Lower leg skin (tissue), 4 donors: ENCODE data around the gene GLDN. TPM values are rescaled to one million over a fixed set of nuclear protein-coding genes. Genes with fewer than 3 reads are reported as not detected.

Experiments
- DNase-seq, 2 donors: peaks; one replicate each; pipeline ENCODE4 v3.0.0-alpha.2; 2019; ENCODE audit warnings: low spot score in 2 of 2
- H3K4me3 ChIP-seq: fragments of 200-600 bp; sonication (generic); 2 replicates; pipeline ENCODE4 v1.5.1; 2017; ENCODE audit warnings: mild to moderate bottlenecking, low read depth; ENCODE audit not compliant: poor library complexity, severe bottlenecking
- POLR2A ChIP-seq, 2 donors: fragments of 450-650 bp; IDR thresholded peaks; one replicate each; pipeline ENCODE4 v1.6.1; 2016 to 2017; ENCODE audit warnings: antibody characterized with exemption in 2 of 2, mild to moderate bottlenecking in 1 of 2, moderate library complexity in 1 of 2
- WGBS, 2 donors: methylation state at CpG; one replicate each; pipeline ENCODE4 v1.1.5; 2018; 5-methylcytosine and 5-hydroxymethylcytosine counted together
- intact Hi-C: fragments of 100-400 bp; cut with DNase I; formaldehyde crosslinking; loops from one replicate; pipeline ENCODE4 v1.15.0; 2023; ENCODE audit warnings: low total_unique reads
- total RNA-seq, 4 donors: library from RNA; depleted of rRNA; stranded (reverse); fragments of >200 nt; gene quantifications; one replicate each; pipeline ENCODE4 v1.1.0, GENCODE V29; 2016
- TF ChIP-seq, protein P1 (sequence below), 3 donors: fragments of 450-650 bp; IDR thresholded peaks; one replicate each; pipeline ENCODE4 v1.5.1; 2016; ENCODE audit warnings: antibody characterized with exemption in 3 of 3, mild to moderate bottlenecking in 3 of 3, moderate library complexity in 2 of 3

The GLDN gene
- total RNA-seq, 4 donors from 2014 or later, result 3.7 to 9.4 (median 4.9) TPM

DNA sequence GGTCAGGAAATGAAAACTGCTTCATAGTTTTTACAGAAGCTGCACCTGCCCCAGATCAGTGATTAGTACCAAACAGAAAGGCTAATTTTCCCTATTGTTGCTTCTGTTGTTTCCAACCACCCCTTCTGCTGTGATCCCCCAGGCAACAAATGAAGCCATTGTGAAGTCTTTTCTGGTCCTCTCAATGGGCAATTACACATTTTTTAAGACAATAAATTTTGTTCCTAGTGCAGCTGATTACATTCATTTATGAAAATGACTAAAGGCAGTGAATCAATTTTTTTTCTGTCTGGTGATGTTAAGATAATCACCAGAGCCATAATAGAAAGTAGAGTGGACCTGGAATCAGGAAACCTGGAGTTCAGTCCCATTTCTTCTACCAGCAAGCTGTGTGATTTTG lies 32.7 kb downstream of the GLDN start:
- TF ChIP-seq, protein P1, sequence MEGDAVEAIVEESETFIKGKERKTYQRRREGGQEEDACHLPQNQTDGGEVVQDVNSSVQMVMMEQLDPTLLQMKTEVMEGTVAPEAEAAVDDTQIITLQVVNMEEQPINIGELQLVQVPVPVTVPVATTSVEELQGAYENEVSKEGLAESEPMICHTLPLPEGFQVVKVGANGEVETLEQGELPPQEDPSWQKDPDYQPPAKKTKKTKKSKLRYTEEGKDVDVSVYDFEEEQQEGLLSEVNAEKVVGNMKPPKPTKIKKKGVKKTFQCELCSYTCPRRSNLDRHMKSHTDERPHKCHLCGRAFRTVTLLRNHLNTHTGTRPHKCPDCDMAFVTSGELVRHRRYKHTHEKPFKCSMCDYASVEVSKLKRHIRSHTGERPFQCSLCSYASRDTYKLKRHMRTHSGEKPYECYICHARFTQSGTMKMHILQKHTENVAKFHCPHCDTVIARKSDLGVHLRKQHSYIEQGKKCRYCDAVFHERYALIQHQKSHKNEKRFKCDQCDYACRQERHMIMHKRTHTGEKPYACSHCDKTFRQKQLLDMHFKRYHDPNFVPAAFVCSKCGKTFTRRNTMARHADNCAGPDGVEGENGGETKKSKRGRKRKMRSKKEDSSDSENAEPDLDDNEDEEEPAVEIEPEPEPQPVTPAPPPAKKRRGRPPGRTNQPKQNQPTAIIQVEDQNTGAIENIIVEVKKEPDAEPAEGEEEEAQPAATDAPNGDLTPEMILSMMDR (IDR thresholded peaks at IDR 0.05), result no peak
- no peak for TF ChIP-seq POLR2A (IDR thresholded peaks at IDR 0.05)
- no peak for DNase-seq
- H3K4me3 ChIP-seq, result no peak overlapping the region
- intact Hi-C loops, result no loop called here

DNA sequence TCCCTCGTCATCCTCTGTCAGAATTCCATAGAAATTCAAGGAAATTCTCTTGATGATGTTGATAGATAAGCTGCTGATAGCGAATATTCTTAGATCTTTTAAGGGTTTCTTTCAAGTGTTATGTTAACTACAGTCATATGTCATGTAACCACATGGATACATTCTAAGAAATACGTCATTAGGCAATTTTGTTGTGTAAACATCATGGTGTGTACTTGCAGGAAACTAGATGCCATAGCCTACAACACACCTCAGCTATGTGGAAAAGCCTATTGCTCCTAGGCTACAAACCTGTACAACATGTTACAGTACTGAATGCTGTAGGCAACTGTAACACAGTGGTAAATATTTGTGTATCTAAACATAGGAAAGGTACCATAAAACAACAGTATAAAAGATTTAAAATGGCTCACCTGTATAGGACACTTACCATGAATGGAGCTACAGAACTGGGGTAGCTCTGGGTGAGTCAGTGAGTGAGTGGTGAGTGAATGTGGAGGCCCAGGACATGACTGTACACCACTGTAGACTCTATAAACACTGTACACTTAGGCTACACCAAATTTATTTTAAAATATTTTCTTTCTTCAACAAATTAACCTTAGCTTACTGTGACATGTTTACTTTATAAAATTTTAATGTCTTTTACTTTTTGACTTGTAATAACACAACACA lies 34.6 kb downstream of the GLDN start:
- TF ChIP-seq POLR2A (IDR thresholded peaks at IDR 0.05), result no peak
- TF ChIP-seq, protein P1 (IDR thresholded peaks at IDR 0.05), result no peak
- 80 to 82% methylated on average over 3 of the region's 3 CpGs for WGBS, 2 donors
- H3K4me3 ChIP-seq, result no peak overlapping the region
- no peak for DNase-seq
- intact Hi-C loops, result no loop called here

DNA sequence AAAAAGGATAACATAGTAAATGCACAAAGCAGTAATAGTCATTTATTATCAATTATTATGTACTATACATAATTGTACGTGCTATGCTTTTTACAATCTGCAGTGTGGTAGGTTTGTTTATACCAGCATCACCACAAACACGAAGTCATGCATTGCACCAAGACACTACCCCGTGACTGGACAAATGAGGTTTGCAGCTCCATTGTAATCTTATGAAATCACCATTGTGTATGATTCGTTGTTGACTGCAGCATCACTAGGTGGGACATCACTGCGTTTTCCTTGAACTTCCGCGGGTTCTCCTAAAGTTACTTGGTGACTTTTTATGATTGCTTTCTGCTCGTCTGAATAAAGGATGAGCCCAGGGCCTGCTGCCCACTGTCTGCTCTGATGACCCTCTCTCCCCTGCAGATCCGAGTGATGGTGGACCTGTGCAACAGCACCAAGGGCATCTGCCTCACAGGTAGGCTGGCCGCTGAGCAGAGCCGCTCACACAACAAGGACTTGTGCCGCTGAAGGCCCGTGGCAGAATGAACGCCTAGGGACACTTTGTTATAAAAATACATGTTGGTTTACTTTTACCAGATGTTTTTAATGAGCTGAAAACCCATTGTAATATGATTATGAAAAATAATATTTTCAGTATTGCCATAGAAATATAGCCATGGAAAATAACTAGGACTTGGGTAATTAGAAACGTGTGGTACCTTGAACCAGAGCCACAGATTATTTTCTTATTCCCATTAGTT lies 35.8 kb downstream of the GLDN start:
- WGBS, 2 donors, result 76 to 78% methylated on average over 15 of the region's 15 CpGs
- H3K4me3 ChIP-seq, result no peak overlapping the region
- peak; percentile 40 to 79 for DNase-seq
- no peak for TF ChIP-seq POLR2A (IDR thresholded peaks at IDR 0.05)
- TF ChIP-seq, protein P1 (IDR thresholded peaks at IDR 0.05), result no peak
- intact Hi-C loops, result no loop called here

DNA sequence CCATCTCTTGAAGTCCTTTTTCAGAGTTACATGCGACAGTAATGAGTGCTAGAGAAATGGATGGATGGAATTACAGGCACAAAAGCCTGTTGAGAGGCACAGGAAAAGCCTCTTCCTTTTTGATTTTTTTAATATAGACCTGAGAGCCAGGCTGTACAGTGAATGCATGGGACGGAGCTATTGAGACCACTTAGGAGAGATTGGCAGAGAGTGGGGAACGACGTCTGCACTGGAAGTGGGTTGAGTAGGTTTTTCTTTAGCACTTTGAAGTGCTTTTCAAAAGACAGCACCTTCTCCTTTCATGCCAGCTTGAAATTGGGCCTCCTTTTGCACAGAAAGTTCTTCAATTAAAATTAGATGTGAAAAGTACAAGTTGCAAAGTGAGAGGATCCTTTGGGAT lies 37.0 kb downstream of the GLDN start:
- intact Hi-C loops, result no loop called here
- 71 to 83% methylated on average over 4 of the region's 4 CpGs for WGBS, 2 donors
- TF ChIP-seq POLR2A (IDR thresholded peaks at IDR 0.05), result no peak
- TF ChIP-seq, protein P1 (IDR thresholded peaks at IDR 0.05), result no peak
- peak in 1 of 2 donors; percentile 43 for DNase-seq
- H3K4me3 ChIP-seq, result no peak overlapping the region

DNA sequence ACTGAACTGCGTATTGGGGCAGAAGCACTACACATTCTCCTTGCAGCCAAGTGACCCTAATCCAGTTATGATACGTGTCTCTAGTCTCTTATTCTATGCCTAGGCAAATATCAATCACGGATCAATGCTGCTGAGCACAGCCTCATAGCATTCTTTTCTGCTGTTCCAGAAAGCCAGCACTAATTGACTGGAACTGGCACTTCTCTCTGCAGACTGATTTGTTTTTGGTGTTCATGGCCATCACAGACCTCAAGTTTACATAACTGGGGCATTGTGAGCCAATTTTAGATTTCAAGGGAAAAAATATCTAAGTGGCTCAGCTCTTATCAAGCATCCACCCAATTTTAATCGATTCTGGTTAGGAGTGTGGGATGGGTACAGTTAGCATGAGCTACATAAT lies 37.9 kb downstream of the GLDN start:
- DNase-seq, result no peak
- no peak overlapping the region for H3K4me3 ChIP-seq
- intact Hi-C loops, result no loop called here
- WGBS, 2 donors, result 66 to 69% methylated on average over 4 of the region's 4 CpGs
- no peak for TF ChIP-seq POLR2A (IDR thresholded peaks at IDR 0.05)
- TF ChIP-seq, protein P1 (IDR thresholded peaks at IDR 0.05), result no peak
